Muscle of back (tissue), 11 donors: ENCODE results near the gene SP4. TPM values are rescaled to one million over a fixed set of nuclear protein-coding genes. Genes with fewer than 3 reads are reported as not detected.
"Not testable (repeated sequence)": the region's sequence is repeated elsewhere in the genome, so short reads cannot be mapped to it uniquely, and the experiment has no call there.

Source experiments
- DNase-seq, 3 donors: peaks; one replicate each; pipeline versions ENCODE4 v3.0.0 to v3.0.0-alpha.2; 2013
- polyA plus RNA-seq, 10 donors: library from polyadenylated mRNA; unstranded; fragments of 120-200 nt; gene quantifications; one replicate each; pipeline ENCODE4 v1.2.1, GENCODE V29; 2013; ENCODE audit not compliant: insufficient read length in 10 of 10

SP4 gene
- polyA plus RNA-seq, 10 donors, result 4.5 to 8.1 (median 6.8) TPM

- DNase-seq, result no peak
These were observed 96.8 kb downstream of the SP4 start for GRCh38 chr7:21524680-21525079.

GRCh38 chr7:21526007-21526406, 98.1 kb downstream of the SP4 start:
- DNase-seq, result no peak

GRCh38 chr7:21526448-21526847, 98.6 kb downstream of the SP4 start:
- DNase-seq, result no peak

GRCh38 chr7:21532485-21532884, 104.6 kb downstream of the SP4 start:
- not testable (repeated sequence) for DNase-seq

GRCh38 chr7:21533646-21534045, 105.8 kb downstream of the SP4 start:
- not testable (repeated sequence) for DNase-seq

- not testable (repeated sequence) for DNase-seq
These were observed 108.7 kb downstream of the SP4 start for GRCh38 chr7:21536445-21537118.

GRCh38 chr7:21538936-21539495, 111.1 kb downstream of the SP4 start:
- DNase-seq, result no peak

GRCh38 chr7:21542891-21543527, 115.1 kb downstream of the SP4 start, which contains the start of gene DNAH11:
TSS of gene DNAH11 (plus strand) at chr7:21543039. CDS start at chr7:21543246, 207 bp downstream.
- DNase-seq, result peak in 2 of 3 donors; percentile 16 to 52

- DNase-seq, result peak in 2 of 3 donors; percentile 15 to 25
These were observed 115.8 kb downstream of the SP4 start for GRCh38 chr7:21543528-21544302.

GRCh38 chr7:21544303-21544656, 116.4 kb downstream of the SP4 start:
- DNase-seq, result no peak

GRCh38 chr7:21544715-21545114, 116.8 kb downstream of the SP4 start:
- peak in 2 of 3 donors; percentile 5 to 22 for DNase-seq

GRCh38 chr7:21547501-21547900, 119.6 kb downstream of the SP4 start:
- DNase-seq, result no peak

- no peak for DNase-seq
These were observed 120.6 kb downstream of the SP4 start for GRCh38 chr7:21548491-21548890.

- no peak for DNase-seq
These were observed 122.2 kb downstream of the SP4 start for GRCh38 chr7:21550076-21550475.

- no peak for DNase-seq
These were observed 123.1 kb downstream of the SP4 start for GRCh38 chr7:21550821-21551531.

- no peak for DNase-seq
These were observed 134.5 kb downstream of the SP4 start for GRCh38 chr7:21562385-21562784.

Other genes starting within 250 kb of the SP4 start
- gene DNAH11, start 115.0 kb downstream of the SP4 start, polyA plus RNA-seq, result 1 to 10 TPM in 1 of 10 donors, under 1 TPM in 9; 0.26 to 1.2 (median 0.79) TPM